Neural cell (in vitro differentiated cells): ENCODE results near the gene DNAJC13.

Experiments used
- EP300 ChIP-seq: fragments of 450-650 bp; conservative IDR thresholded peaks from 2 replicates; pipeline ENCODE4 v1.6.1; 2014; ENCODE audit warnings: antibody characterized with exemption, mild to moderate bottlenecking, moderate library complexity; ENCODE audit not compliant: poor library complexity, severe bottlenecking
- EZH2 ChIP-seq: fragments of 200-600, 300-800 bp; shearing (Covaris generic), sonication (generic); IDR thresholded peaks from 2 replicates; pipeline ENCODE4 v1.6.1; 2014; ENCODE audit warnings: antibody characterized with exemption, low read length, borderline replicate concordance, mild to moderate bottlenecking; ENCODE audit not compliant: insufficient read depth, poor library complexity, severe bottlenecking
- POLR2AphosphoS5 ChIP-seq: IDR thresholded peaks from 2 replicates; pipeline ENCODE4 v1.6.1; 2012
- RAD21 ChIP-seq: fragments of 450-650 bp; conservative IDR thresholded peaks from 2 replicates; pipeline ENCODE4 v1.6.1; 2014; ENCODE audit warnings: antibody characterized with exemption, mild to moderate bottlenecking, moderate library complexity
- SMC3 ChIP-seq: fragments of 450-650 bp; conservative IDR thresholded peaks from 2 replicates; pipeline ENCODE4 v1.6.1; 2014; ENCODE audit warnings: antibody characterized with exemption, mild to moderate bottlenecking, moderate library complexity; ENCODE audit not compliant: poor library complexity
- TAF1 ChIP-seq: IDR thresholded peaks from 2 replicates; pipeline ENCODE4 v1.6.1; 2012; ENCODE audit warnings: low read depth
- TF ChIP-seq, protein P1 (sequence below): fragments of 450-650 bp; IDR thresholded peaks from 2 replicates; pipeline ENCODE4 v1.5.1; 2014; ENCODE audit warnings: antibody characterized with exemption, mild to moderate bottlenecking, moderate library complexity; ENCODE audit not compliant: poor library complexity, severe bottlenecking
- TF ChIP-seq, protein P2 (sequence below): IDR thresholded peaks from 2 replicates; pipeline ENCODE4 v1.6.1; 2012; ENCODE audit warnings: borderline replicate concordance

DNA sequence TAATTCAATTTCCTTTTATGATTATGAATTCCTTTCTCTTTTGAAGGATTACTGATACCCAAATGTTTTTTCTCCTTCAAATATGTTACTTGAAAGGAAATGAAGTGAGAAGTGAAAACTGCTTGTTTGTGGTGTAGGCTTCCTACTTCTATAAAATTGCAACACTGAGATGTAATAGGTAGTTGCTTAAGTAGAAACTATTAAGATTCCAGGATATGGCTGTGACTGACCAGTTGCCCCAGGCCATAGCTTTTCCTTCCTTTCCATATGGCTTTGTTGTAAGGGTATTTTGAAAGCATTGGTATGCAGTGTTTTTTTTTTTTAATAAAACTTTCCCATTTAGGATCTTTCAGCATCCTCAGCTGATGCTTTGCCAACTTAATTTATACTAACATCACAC is 28.5 kb downstream of the DNAJC13 start:
- TF ChIP-seq, protein P1, sequence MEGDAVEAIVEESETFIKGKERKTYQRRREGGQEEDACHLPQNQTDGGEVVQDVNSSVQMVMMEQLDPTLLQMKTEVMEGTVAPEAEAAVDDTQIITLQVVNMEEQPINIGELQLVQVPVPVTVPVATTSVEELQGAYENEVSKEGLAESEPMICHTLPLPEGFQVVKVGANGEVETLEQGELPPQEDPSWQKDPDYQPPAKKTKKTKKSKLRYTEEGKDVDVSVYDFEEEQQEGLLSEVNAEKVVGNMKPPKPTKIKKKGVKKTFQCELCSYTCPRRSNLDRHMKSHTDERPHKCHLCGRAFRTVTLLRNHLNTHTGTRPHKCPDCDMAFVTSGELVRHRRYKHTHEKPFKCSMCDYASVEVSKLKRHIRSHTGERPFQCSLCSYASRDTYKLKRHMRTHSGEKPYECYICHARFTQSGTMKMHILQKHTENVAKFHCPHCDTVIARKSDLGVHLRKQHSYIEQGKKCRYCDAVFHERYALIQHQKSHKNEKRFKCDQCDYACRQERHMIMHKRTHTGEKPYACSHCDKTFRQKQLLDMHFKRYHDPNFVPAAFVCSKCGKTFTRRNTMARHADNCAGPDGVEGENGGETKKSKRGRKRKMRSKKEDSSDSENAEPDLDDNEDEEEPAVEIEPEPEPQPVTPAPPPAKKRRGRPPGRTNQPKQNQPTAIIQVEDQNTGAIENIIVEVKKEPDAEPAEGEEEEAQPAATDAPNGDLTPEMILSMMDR, result no peak
- no peak for TF ChIP-seq EZH2
- no peak for TF ChIP-seq EP300
- TF ChIP-seq SMC3, result no peak
- no peak for TF ChIP-seq POLR2AphosphoS5
- TF ChIP-seq RAD21, result no peak
- TF ChIP-seq, protein P2, sequence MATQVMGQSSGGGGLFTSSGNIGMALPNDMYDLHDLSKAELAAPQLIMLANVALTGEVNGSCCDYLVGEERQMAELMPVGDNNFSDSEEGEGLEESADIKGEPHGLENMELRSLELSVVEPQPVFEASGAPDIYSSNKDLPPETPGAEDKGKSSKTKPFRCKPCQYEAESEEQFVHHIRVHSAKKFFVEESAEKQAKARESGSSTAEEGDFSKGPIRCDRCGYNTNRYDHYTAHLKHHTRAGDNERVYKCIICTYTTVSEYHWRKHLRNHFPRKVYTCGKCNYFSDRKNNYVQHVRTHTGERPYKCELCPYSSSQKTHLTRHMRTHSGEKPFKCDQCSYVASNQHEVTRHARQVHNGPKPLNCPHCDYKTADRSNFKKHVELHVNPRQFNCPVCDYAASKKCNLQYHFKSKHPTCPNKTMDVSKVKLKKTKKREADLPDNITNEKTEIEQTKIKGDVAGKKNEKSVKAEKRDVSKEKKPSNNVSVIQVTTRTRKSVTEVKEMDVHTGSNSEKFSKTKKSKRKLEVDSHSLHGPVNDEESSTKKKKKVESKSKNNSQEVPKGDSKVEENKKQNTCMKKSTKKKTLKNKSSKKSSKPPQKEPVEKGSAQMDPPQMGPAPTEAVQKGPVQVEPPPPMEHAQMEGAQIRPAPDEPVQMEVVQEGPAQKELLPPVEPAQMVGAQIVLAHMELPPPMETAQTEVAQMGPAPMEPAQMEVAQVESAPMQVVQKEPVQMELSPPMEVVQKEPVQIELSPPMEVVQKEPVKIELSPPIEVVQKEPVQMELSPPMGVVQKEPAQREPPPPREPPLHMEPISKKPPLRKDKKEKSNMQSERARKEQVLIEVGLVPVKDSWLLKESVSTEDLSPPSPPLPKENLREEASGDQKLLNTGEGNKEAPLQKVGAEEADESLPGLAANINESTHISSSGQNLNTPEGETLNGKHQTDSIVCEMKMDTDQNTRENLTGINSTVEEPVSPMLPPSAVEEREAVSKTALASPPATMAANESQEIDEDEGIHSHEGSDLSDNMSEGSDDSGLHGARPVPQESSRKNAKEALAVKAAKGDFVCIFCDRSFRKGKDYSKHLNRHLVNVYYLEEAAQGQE, result no peak
- TF ChIP-seq TAF1, result no peak
